Testis (tissue), 2 donors: ENCODE measurements around the gene RNASEH2A.
A peak's percentile ranks its signal among the peaks of the same experiment; 100 is the strongest.

ENCODE experiments used
- CTCF ChIP-seq, 3 experiments: fragments of 450-650 bp in 2 of 3; fragments of 200-600 bp in 1 of 3; sonication (generic) in 1 of 3; IDR thresholded peaks; one replicate each; pipeline ENCODE4 v1.5.1; 2016 to 2019; ENCODE audit warnings: antibody characterized with exemption in 3 of 3, mild to moderate bottlenecking in 2 of 3, moderate library complexity in 1 of 3
- POLR2A ChIP-seq: fragments of 450-650 bp; IDR thresholded peaks from one replicate; pipeline ENCODE4 v1.6.1; 2017; ENCODE audit warnings: antibody characterized with exemption, mild to moderate bottlenecking, moderate library complexity

DNA sequence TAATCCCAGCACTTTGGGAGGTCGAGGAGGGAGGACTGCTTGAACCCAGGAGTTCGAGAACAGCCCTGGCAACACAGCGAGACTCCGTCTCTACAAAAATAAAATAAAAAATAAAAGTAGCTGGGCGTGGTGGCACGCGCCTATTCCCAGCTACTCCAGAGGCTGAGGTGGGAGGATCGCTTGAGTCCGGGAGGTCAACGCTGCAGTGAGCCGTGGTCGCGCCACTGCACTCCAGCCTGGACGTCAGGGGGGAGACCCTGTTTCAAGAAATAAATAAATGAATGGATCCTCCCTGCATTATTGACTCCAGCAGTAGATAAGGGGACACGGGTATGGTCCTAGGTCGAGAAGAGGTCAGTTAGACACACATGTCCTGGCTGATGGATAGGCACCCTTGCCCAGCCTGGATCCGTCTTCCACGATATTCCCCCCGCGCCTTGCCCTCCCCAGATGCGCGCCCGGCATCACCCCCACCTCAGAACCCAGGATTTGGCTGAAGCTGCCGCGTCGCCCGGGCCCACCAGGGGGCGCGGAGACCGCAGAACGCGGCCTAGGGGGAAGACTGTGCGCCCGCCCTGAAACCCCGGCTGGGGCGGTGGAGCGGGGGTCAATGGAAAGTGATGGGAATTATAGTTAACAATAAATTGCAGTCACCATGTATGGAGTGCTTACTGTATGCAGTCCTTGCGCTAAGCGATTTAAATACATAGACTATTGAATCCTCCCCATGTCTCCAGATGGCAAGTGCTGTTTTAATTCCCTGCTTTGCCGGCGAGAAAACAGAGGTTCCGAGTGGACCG, 29.0 kb upstream of the RNASEH2A start:
- peak; percentile 92 to 95 (median 94) for TF ChIP-seq CTCF (IDR thresholded peaks at IDR 0.05)
- no peak for TF ChIP-seq POLR2A
